GM12891 (cell line): ENCODE data around the gene LDB3.

Experiments used
- PAX5 ChIP-seq: IDR thresholded peaks from 2 replicates; pipeline ENCODE4 v1.6.1; 2011; ENCODE audit warnings: low read length, moderate library complexity, mild to moderate bottlenecking; ENCODE audit not compliant: insufficient read depth, severe bottlenecking
- POLR2A ChIP-seq: IDR thresholded peaks from 2 replicates; pipeline ENCODE4 v1.6.1; 2011; ENCODE audit warnings: low read depth, low read length, control low read depth
- POLR2AphosphoS5 ChIP-seq: IDR thresholded peaks from 2 replicates; pipeline ENCODE4 v1.6.1; 2011; ENCODE audit warnings: low read depth, low read length, control low read depth

GRCh38 chr10:86666538-86666937, 1.8 kb upstream of the LDB3 start:
- TF ChIP-seq POLR2AphosphoS5 (no peak), PAX5 (no peak), POLR2A (no peak)
